D721Med (cell line): ENCODE data around the gene STK4.

ENCODE experiments used
- DNase-seq: peaks from one replicate; pipeline ENCODE4 v3.0.0; 2011; ENCODE audit warnings: low spot score; ENCODE audit not compliant: insufficient read length
- FAIRE-seq: peaks from 2 replicates; lab custom pipeline; 2011; peaks lifted over from hg19 to GRCh38; lab: Jason Lieb, UNC
- CTCF ChIP-seq: IDR thresholded peaks from 2 replicates; pipeline ENCODE4 v1.5.1; 2012; ENCODE audit warnings: mild to moderate bottlenecking, control low read depth; ENCODE audit not compliant: insufficient read depth; ENCODE audit errors: missing control alignments

STK4 gene

GRCh38 chr20:44942264-44942973, 23.9 kb upstream of the STK4 start:
- FAIRE-seq, result no peak
- TF ChIP-seq CTCF, result no peak
- no peak for DNase-seq

GRCh38 chr20:44943828-44944227, 22.5 kb upstream of the STK4 start:
- FAIRE-seq (no peak), DNase-seq (no peak)
- TF ChIP-seq CTCF, result no peak

- no peak for DNase-seq
- TF ChIP-seq CTCF, result no peak
- no peak for FAIRE-seq
Observed at GRCh38 chr20:44945261-44945660, 21.1 kb upstream of the STK4 start.

- DNase-seq (no peak), FAIRE-seq (no peak)
- TF ChIP-seq CTCF, result no peak
Observed at GRCh38 chr20:44946271-44946852, 19.9 kb upstream of the STK4 start.

GRCh38 chr20:44948107-44948506, 18.2 kb upstream of the STK4 start:
- no peak for FAIRE-seq
- TF ChIP-seq CTCF, result no peak

GRCh38 chr20:44948513-44948912, 17.8 kb upstream of the STK4 start:
- no peak for TF ChIP-seq CTCF

More at GRCh38 chr20:44948107-44948506, 18.2 kb upstream of the STK4 start:
- DNase-seq, result no peak

GRCh38 chr20:44950368-44950767, 15.9 kb upstream of the STK4 start:
- DNase-seq (no peak), FAIRE-seq (no peak)
- no peak for TF ChIP-seq CTCF

More at GRCh38 chr20:44948513-44948912, 17.8 kb upstream of the STK4 start:
- DNase-seq (no peak), FAIRE-seq (no peak)
